HepG2 (cell line): ENCODE measurements around the gene GHRL. TPM values are rescaled to one million over a fixed set of nuclear protein-coding genes. Genes with fewer than 3 reads are reported as not detected.
A peak's percentile ranks its signal among the peaks of the same experiment; 100 is the strongest.

ENCODE experiments used
- EZH2 ChIP-seq: conservative IDR thresholded peaks from 2 replicates; pipeline ENCODE4 v1.6.1; 2012; ENCODE audit warnings: mild to moderate bottlenecking, low read depth, low read length, moderate library complexity
- HNF4A ChIP-seq: sonication (generic); formaldehyde crosslinking; IDR thresholded peaks from 2 replicates; pipeline ENCODE4 v1.4.0; 2020; ENCODE audit warnings: missing genetic modification reagents
- JUNB ChIP-seq: sonication (generic); formaldehyde crosslinking; IDR thresholded peaks from 2 replicates; pipeline ENCODE4 v1.8.0; 2022; ENCODE audit warnings: missing genetic modification reagents, mild to moderate bottlenecking, borderline replicate concordance
- MAF1 ChIP-seq: sonication (generic); formaldehyde crosslinking; IDR thresholded peaks from 2 replicates; pipeline ENCODE4 v1.5.0; 2020; ENCODE audit warnings: missing genetic modification reagents, borderline replicate concordance
- MBNL3 ChIP-seq: fragments of 250-450 bp; sonication (Bioruptor Pico); conservative IDR thresholded peaks from 2 replicates; pipeline ENCODE4 v1.8.0; 2022; ENCODE audit warnings: mild to moderate bottlenecking, inconsistent platforms
- NAIF1 ChIP-seq: sonication (generic); formaldehyde crosslinking; IDR thresholded peaks from 2 replicates; pipeline ENCODE4 v1.5.0; 2020; ENCODE audit warnings: mild to moderate bottlenecking, missing genetic modification reagents, borderline replicate concordance
- REPIN1 ChIP-seq: sonication (generic); formaldehyde crosslinking; IDR thresholded peaks from 2 replicates; pipeline ENCODE4 v1.8.0; 2022; ENCODE audit warnings: missing genetic modification reagents, low read depth, mild to moderate bottlenecking, borderline replicate concordance
- RXRA ChIP-seq: sonication (generic); formaldehyde crosslinking; IDR thresholded peaks from 2 replicates; pipeline ENCODE4 v1.5.1; 2020; ENCODE audit warnings: missing genetic modification reagents
- SMAD1 ChIP-seq: sonication (generic); formaldehyde crosslinking; IDR thresholded peaks from 2 replicates; pipeline ENCODE4 v1.4.0; 2020; ENCODE audit warnings: missing genetic modification reagents, low read depth, mild to moderate bottlenecking, borderline replicate concordance
- TEAD3 ChIP-seq: optimal IDR thresholded peaks from 2 replicates; pipeline ENCODE3; 2016; ENCODE audit warnings: borderline replicate concordance
- TFE3 ChIP-seq: IDR thresholded peaks from 2 replicates; pipeline ENCODE4 v1.6.1; 2016
- TOPORS ChIP-seq: sonication (generic); formaldehyde crosslinking; IDR thresholded peaks from 2 replicates; pipeline ENCODE4 v1.8.0; 2023; ENCODE audit warnings: mild to moderate bottlenecking, missing genetic modification reagents
- ZBTB37 ChIP-seq: sonication (generic); formaldehyde crosslinking; IDR thresholded peaks from 2 replicates; pipeline ENCODE4 v1.4.0; 2020; ENCODE audit warnings: mild to moderate bottlenecking, missing genetic modification reagents
- ZBTB44 ChIP-seq: sonication (generic); formaldehyde crosslinking; IDR thresholded peaks from 2 replicates; pipeline ENCODE4 v1.4.0; 2020; ENCODE audit warnings: missing genetic modification reagents
- ZC3H13 ChIP-seq: sonication (generic); formaldehyde crosslinking; IDR thresholded peaks from 2 replicates; pipeline ENCODE4 v1.8.1; 2023; ENCODE audit warnings: mild to moderate bottlenecking, missing genetic modification reagents, moderate library complexity
- ZNF207 ChIP-seq: fragments of 450-650 bp; IDR thresholded peaks from 2 replicates; pipeline ENCODE4 v1.6.1; 2016; ENCODE audit warnings: antibody characterized with exemption, borderline replicate concordance
- ZNF230 ChIP-seq: sonication (generic); formaldehyde crosslinking; IDR thresholded peaks from 2 replicates; pipeline ENCODE4 v1.4.0; 2020; ENCODE audit warnings: mild to moderate bottlenecking, missing genetic modification reagents
- ZNF282 ChIP-seq: fragments of 450-650 bp; IDR thresholded peaks from 2 replicates; pipeline ENCODE4 v1.6.1; 2018; ENCODE audit not compliant: partially characterized antibody
- ZNF296 ChIP-seq: sonication (generic); formaldehyde crosslinking; conservative IDR thresholded peaks from 2 replicates; pipeline ENCODE4 v1.5.0; 2020; ENCODE audit warnings: mild to moderate bottlenecking, missing genetic modification reagents
- ZNF615 ChIP-seq: sonication (generic); formaldehyde crosslinking; IDR thresholded peaks from 2 replicates; pipeline ENCODE4 v1.5.0; 2020; ENCODE audit warnings: mild to moderate bottlenecking, missing genetic modification reagents, borderline replicate concordance
- ZNF644 ChIP-seq: IDR thresholded peaks from 2 replicates; pipeline ENCODE4 v1.6.1; 2016; ENCODE audit warnings: low read depth
- ZNF710 ChIP-seq: sonication (generic); formaldehyde crosslinking; IDR thresholded peaks from 2 replicates; pipeline ENCODE4 v1.5.0; 2020; ENCODE audit warnings: mild to moderate bottlenecking, missing genetic modification reagents, borderline replicate concordance
- ZNF768 ChIP-seq: sonication (generic); formaldehyde crosslinking; IDR thresholded peaks from 2 replicates; pipeline ENCODE4 v1.4.0; 2020; ENCODE audit warnings: missing genetic modification reagents
- ZNF776 ChIP-seq: sonication (generic); formaldehyde crosslinking; IDR thresholded peaks from 2 replicates; pipeline ENCODE4 v1.4.0; 2020; ENCODE audit warnings: mild to moderate bottlenecking, missing genetic modification reagents
- polyA plus RNA-seq, 8 experiments: library from polyadenylated mRNA; depleted of rRNA in 3 of 8; stranded (reverse) in 7 of 8; unstranded in 1 of 8; fragments of >200 nt; fragmentation: Illumina TruSeq in 4 of 8; extraction: Trizol in 4 of 8; gene quantifications; 2 replicates each; pipeline versions ENCODE4 v1.2.1 to v1.2.3, GENCODE V29; 2011 to 2016; ENCODE audit warnings: low read depth in 4 of 8, missing spikeins in 1 of 8, mixed read lengths in 1 of 8; ENCODE audit not compliant: insufficient read depth in 1 of 8
- total RNA-seq, 5 experiments: library from RNA; depleted of rRNA; stranded (reverse); fragments of >200 nt; fragmentation: Illumina TruSeq; extraction: Trizol; gene quantifications; 2 replicates each; pipeline ENCODE4 v1.2.3, GENCODE V29; 2016; ENCODE audit warnings: low read depth in 1 of 5

The GHRL gene
- total and polyA plus RNA-seq, 2 of the 13 experiments (the other 11 are each of a cell fraction or from before 2014, with no cell fraction given): 0.09 TPM; not detected in 1

GRCh38 chr3:10317311-10317960, 24.7 kb upstream of the GHRL start (continued):
- TF ChIP-seq TOPORS (CRISPR knock-in tag): no peak
- TF ChIP-seq REPIN1 (CRISPR knock-in tag): 0 out of 2 replicates have a peak, but pooled peaks have one; percentile 13
- no peak for TF ChIP-seq ZNF768 (CRISPR knock-in tag)
- no peak for TF ChIP-seq ZNF282
- no peak for TF ChIP-seq ZC3H13 (CRISPR knock-in tag)
- no peak for TF ChIP-seq MBNL3 (CRISPR knock-in tag)
- no peak for TF ChIP-seq EZH2
- TF ChIP-seq ZBTB37 (CRISPR knock-in tag): no peak
- TF ChIP-seq ZNF230: 0 out of 2 replicates have a peak, but pooled peaks have one; percentile 35
- peak; percentile 83 for TF ChIP-seq RXRA (CRISPR knock-in tag)
- TF ChIP-seq TEAD3 (CRISPR knock-in tag): peak; percentile 58
- TF ChIP-seq NAIF1 (CRISPR knock-in tag): no peak
- no peak for TF ChIP-seq ZNF207
- peak; percentile 47; the same call in 1 of the 2 replicates for TF ChIP-seq TFE3 (CRISPR knock-in tag)
- TF ChIP-seq MAF1: no peak
- no peak for TF ChIP-seq ZNF615 (CRISPR knock-in tag)
- no peak for TF ChIP-seq ZNF296 (CRISPR knock-in tag)
- TF ChIP-seq ZNF644 (CRISPR knock-in tag): peak; percentile 34; the same call in 1 of the 2 replicates
- TF ChIP-seq SMAD1 (CRISPR knock-in tag): no peak
- peak; percentile 85 for TF ChIP-seq ZNF710 (CRISPR knock-in tag)
- TF ChIP-seq HNF4A (CRISPR knock-in tag): peak; percentile 100
- TF ChIP-seq ZNF776 (CRISPR knock-in tag): no peak
- TF ChIP-seq JUNB (CRISPR knock-in tag): no peak
- TF ChIP-seq ZBTB44 (CRISPR knock-in tag): no peak
